Measurements from ENCODE around the gene PRICKLE4.

- TF ChIP-seq CTCF (IDR thresholded peaks at IDR 0.05) (no peak), POLR2A (IDR thresholded peaks at IDR 0.05) (no peak), POLR2AphosphoS5 (IDR thresholded peaks at IDR 0.05) (no peak)
These were observed 11.4 kb downstream of the PRICKLE4 start for GRCh38 chr6:41791984-41792383.
